Renal cortical epithelial cell (primary cell): Measurements from ENCODE around the gene EXD3. TPM values are rescaled to one million over a fixed set of nuclear protein-coding genes. Genes with fewer than 3 reads are reported as not detected.
"Not testable (repeated sequence)": the region's sequence is repeated elsewhere in the genome, so short reads cannot be mapped to it uniquely, and the experiment has no call there.

ENCODE experiments used
- DNase-seq: peaks from one replicate; pipeline ENCODE4 v3.0.0-alpha.2; 2011; ENCODE audit warnings: low read depth
- total RNA-seq: library from RNA; depleted of rRNA; stranded (reverse); fragments of >200 nt; gene quantifications from 2 replicates; pipeline ENCODE4 v1.2.3, GENCODE V29; 2014

EXD3 gene
- total RNA-seq, 1 donor from 2014 or later, result 12.2 TPM

GRCh38 chr9:137380171-137380570, 42.8 kb downstream of the EXD3 start:
- no peak for DNase-seq

GRCh38 chr9:137379761-137380161, 43.2 kb downstream of the EXD3 start:
- no peak for DNase-seq

GRCh38 chr9:137378688-137379410, 44.1 kb downstream of the EXD3 start:
- DNase-seq, result not testable (repeated sequence)

- no peak for DNase-seq
These were observed 46.6 kb downstream of the EXD3 start for GRCh38 chr9:137376386-137376785.

GRCh38 chr9:137375321-137376058, 47.5 kb downstream of the EXD3 start:
- DNase-seq, result no peak

- DNase-seq, result no peak
These were observed 48.7 kb downstream of the EXD3 start for GRCh38 chr9:137374131-137374845.

- DNase-seq, result no peak
These were observed 49.4 kb downstream of the EXD3 start for GRCh38 chr9:137373611-137373980.

- no peak for DNase-seq
These were observed 50.0 kb downstream of the EXD3 start for GRCh38 chr9:137372693-137373610.

GRCh38 chr9:137371946-137372651, 50.9 kb downstream of the EXD3 start:
- no peak for DNase-seq

GRCh38 chr9:137371521-137371941, 51.4 kb downstream of the EXD3 start:
- DNase-seq, result no peak

- no peak for DNase-seq
These were observed 52.0 kb downstream of the EXD3 start for GRCh38 chr9:137370865-137371520.

GRCh38 chr9:137369911-137370764, 52.8 kb downstream of the EXD3 start:
- DNase-seq, result no peak

- DNase-seq, result no peak
These were observed 53.7 kb downstream of the EXD3 start for GRCh38 chr9:137369061-137369787.

- no peak for DNase-seq
These were observed 54.4 kb downstream of the EXD3 start for GRCh38 chr9:137368431-137369035.

GRCh38 chr9:137367506-137368430, 55.2 kb downstream of the EXD3 start:
- DNase-seq, result no peak

- no peak for DNase-seq
These were observed 56.0 kb downstream of the EXD3 start for GRCh38 chr9:137366891-137367381.

- DNase-seq, result no peak
These were observed 56.5 kb downstream of the EXD3 start for GRCh38 chr9:137366445-137366810.
